K562 (cell line): ENCODE measurements around the gene MKLN1.
A peak's percentile ranks its signal among the peaks of the same experiment; 100 is the strongest.

Experiments
- CBX5 ChIP-seq: IDR thresholded peaks from 2 replicates; pipeline ENCODE4 v1.6.1; 2014; ENCODE audit warnings: low read depth, borderline replicate concordance
- CTCF ChIP-seq, 3 experiments: IDR thresholded peaks in 2 of 3; conservative IDR thresholded peaks in 1 of 3; 2 replicates each; pipeline ENCODE4 v1.5.1; 2011 to 2012; ENCODE audit warnings: low read length in 3 of 3, mild to moderate bottlenecking in 3 of 3, control low read depth in 2 of 3, improper control_type of control experiment in 1 of 3, inconsistent platforms in 1 of 3, low read depth in 1 of 3, mixed read lengths in 1 of 3, moderate library complexity in 1 of 3; ENCODE audit not compliant: insufficient read depth in 2 of 3
- E2F1 ChIP-seq: sonication (generic); formaldehyde crosslinking; IDR thresholded peaks from 2 replicates; pipeline ENCODE4 v1.8.1; 2023; ENCODE audit warnings: mild to moderate bottlenecking, missing genetic modification reagents, moderate library complexity
- E4F1 ChIP-seq: fragments of 250-450 bp; sonication (Bioruptor Pico); IDR thresholded peaks from 2 replicates; pipeline ENCODE4 v1.5.0; 2021; ENCODE audit warnings: mild to moderate bottlenecking, borderline replicate concordance
- EZH2 ChIP-seq: IDR thresholded peaks from 2 replicates; pipeline ENCODE4 v1.6.1; 2012; ENCODE audit warnings: low read depth, mild to moderate bottlenecking, inconsistent platforms, low read length, borderline replicate concordance
- KDM4B ChIP-seq, 2 experiments: fragments of 450-650 bp in 1 of 2; sonication (generic) in 1 of 2; IDR thresholded peaks; 2 replicates each; pipeline ENCODE4 v1.6.1; 2016 to 2017; ENCODE audit warnings: borderline replicate concordance in 2 of 2, antibody characterized with exemption in 1 of 2, low read depth in 1 of 2, mild to moderate bottlenecking in 1 of 2
- L3MBTL2 ChIP-seq: fragments of 450-650 bp; IDR thresholded peaks from 2 replicates; pipeline ENCODE4 v1.6.1; 2016; ENCODE audit warnings: mild to moderate bottlenecking, moderate library complexity
- RAD21 ChIP-seq, 2 experiments: fragments of 250-450 bp in 1 of 2; fragments of 450-650 bp in 1 of 2; sonication (Bioruptor Pico) in 1 of 2; formaldehyde crosslinking in 1 of 2; IDR thresholded peaks in 1 of 2; conservative IDR thresholded peaks in 1 of 2; 2 replicates each; pipeline versions ENCODE4 v1.4.0 to v1.8.0; 2020 to 2022; ENCODE audit warnings: mild to moderate bottlenecking in 2 of 2, moderate library complexity in 1 of 2
- ZNF124 ChIP-seq: sonication (generic); formaldehyde crosslinking; IDR thresholded peaks from 2 replicates; pipeline ENCODE4 v1.8.1; 2022; ENCODE audit warnings: missing genetic modification reagents
- ZNF324 ChIP-seq: fragments of 250-450 bp; sonication (Bioruptor Pico); IDR thresholded peaks from 2 replicates; pipeline ENCODE4 v1.4.0; 2020; ENCODE audit warnings: mild to moderate bottlenecking
- ZNF408 ChIP-seq: fragments of 250-450 bp; sonication (Bioruptor Pico); IDR thresholded peaks from 2 replicates; pipeline ENCODE4 v1.4.0; 2020; ENCODE audit warnings: low read depth, mild to moderate bottlenecking, moderate library complexity

GRCh38 chr7:131507592-131508331 lies 180.1 kb downstream of the MKLN1 start:
- no peak for TF ChIP-seq E2F1 (CRISPR knock-in tag)
- TF ChIP-seq CTCF (IDR thresholded peaks at IDR 0.05 in 2 of 3, conservative IDR thresholded peaks at IDR 0.05 in 1 of 3; ENCODE audit: insufficient read depth in 2 of 3, low read depth in 1 of 3, low read length in 3 of 3) = peak; percentile 95 to 99 (median 96)
- TF ChIP-seq ZNF408 (CRISPR knock-in tag) = no peak
- TF ChIP-seq L3MBTL2 = no peak
- no peak for TF ChIP-seq KDM4B (IDR thresholded peaks at IDR 0.05; ENCODE audit: borderline replicate concordance in 2 of 2, low read depth in 1 of 2)
- peak; percentile 77 to 91 for TF ChIP-seq RAD21 (CRISPR knock-in tag; conservative IDR thresholded peaks at IDR 0.05 in 1 of 2, IDR thresholded peaks at IDR 0.05 in 1 of 2)
- no peak for TF ChIP-seq E4F1 (CRISPR knock-in tag)
- TF ChIP-seq EZH2 = no peak
- no peak for TF ChIP-seq ZNF124 (CRISPR knock-in tag)
- no peak for TF ChIP-seq ZNF324 (CRISPR knock-in tag)
- no peak for TF ChIP-seq CBX5
